ENCODE results near the gene ATPAF1.

Gene ATPAF1

DNA sequence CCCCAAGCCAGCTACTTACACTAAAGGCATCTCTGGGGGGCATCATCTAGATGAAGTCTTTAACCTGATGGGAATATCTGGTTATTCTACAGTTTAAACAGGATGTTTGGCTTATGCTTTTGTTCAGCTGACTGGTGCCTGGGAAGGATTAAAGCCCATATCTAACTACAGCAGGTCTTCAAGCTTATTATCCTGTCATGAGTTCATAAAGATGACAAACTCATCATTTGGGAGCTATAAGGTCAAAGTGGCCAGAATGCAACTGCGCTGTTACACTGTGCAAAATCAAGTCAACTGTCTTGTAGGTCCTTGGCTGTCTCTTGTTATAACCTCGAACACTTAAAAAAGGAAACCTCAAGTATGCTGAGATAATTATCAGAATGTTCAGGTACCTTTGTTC lies 33.0 kb downstream of the ATPAF1 start:
- H3K4me3 ChIP-seq (ENCODE audit: low read depth, low read length), result no peak overlapping the region
- TF ChIP-seq POLR2A (IDR thresholded peaks at IDR 0.05; ENCODE audit: extremely low read depth, insufficient read length) (no peak), MYC (IDR thresholded peaks at IDR 0.05; ENCODE audit: low read depth, low read length) (no peak)
- TF ChIP-seq, protein P1, sequence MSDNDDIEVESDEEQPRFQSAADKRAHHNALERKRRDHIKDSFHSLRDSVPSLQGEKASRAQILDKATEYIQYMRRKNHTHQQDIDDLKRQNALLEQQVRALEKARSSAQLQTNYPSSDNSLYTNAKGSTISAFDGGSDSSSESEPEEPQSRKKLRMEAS (IDR thresholded peaks at IDR 0.05; ENCODE audit: low read depth, low read length), result no peak
- TF ChIP-seq, protein P2, sequence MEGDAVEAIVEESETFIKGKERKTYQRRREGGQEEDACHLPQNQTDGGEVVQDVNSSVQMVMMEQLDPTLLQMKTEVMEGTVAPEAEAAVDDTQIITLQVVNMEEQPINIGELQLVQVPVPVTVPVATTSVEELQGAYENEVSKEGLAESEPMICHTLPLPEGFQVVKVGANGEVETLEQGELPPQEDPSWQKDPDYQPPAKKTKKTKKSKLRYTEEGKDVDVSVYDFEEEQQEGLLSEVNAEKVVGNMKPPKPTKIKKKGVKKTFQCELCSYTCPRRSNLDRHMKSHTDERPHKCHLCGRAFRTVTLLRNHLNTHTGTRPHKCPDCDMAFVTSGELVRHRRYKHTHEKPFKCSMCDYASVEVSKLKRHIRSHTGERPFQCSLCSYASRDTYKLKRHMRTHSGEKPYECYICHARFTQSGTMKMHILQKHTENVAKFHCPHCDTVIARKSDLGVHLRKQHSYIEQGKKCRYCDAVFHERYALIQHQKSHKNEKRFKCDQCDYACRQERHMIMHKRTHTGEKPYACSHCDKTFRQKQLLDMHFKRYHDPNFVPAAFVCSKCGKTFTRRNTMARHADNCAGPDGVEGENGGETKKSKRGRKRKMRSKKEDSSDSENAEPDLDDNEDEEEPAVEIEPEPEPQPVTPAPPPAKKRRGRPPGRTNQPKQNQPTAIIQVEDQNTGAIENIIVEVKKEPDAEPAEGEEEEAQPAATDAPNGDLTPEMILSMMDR (IDR thresholded peaks at IDR 0.05; ENCODE audit: low read depth, low read length), result no peak
- DNase-seq (ENCODE audit: low read depth), result no peak

DNA sequence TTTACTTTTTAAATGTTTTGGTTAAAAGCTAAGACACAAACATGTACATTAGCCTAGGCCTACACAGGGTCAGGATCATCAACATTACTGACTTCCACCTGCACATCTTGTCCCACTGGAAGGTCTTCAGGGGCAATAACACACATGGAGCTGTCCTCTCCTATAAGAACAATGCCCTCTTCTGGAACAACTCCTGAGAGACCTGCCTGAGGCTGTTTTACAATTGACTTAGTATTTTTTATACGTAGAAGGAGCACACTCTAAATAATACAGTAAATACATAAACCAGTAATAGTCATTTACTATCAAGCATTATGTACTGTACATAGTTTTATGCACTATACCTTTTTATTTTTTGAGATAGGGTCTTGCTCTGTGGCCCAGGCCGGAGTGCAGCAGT lies 37.4 kb downstream of the ATPAF1 start:
- no peak for DNase-seq (ENCODE audit: low read depth)

DNA sequence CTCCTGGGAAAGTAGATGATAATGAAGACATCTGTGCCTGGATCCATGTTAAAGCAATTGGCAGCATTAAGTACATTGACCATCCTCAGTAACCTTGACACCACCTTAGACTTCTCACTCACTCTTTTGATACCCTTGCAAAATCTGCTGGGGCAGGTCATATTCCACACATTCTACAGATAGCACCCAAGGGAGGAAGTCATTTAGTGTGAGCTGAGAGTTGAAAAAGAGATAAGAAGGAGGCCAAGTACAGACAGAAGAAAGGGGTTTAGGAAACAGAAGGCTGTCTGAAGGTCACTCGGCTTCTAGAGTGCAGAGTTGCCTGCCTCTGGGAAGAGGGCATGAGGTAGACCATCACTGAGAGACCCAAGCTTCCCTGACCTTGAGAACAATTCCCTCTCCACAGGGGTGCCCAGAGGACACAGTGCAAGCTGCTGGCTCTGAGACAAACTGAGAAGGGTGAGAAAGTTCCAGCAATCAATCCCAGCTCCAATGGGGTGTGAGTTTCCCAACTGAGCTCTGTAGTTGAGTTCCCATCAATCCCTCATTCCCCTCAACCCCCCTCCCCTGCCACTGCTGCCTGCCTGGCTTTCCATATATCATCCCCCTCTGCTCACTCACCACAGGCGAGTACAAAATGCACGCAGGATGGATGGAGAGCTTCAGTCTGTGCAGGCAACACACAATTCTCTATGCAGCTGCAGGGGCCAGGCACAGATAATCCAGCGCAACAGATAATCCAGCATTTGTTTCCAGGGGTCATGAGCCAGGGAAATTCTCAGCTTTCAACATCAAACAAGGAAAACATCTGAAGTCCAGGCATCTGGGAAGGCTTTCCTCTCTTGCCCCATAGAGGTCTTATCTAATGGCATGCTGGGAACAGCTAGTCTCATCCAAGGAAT lies 44.2 kb downstream of the ATPAF1 start:
- TF ChIP-seq, protein P1 (IDR thresholded peaks at IDR 0.05; ENCODE audit: low read depth, low read length), result no peak
- no peak for TF ChIP-seq MYC (IDR thresholded peaks at IDR 0.05; ENCODE audit: low read depth, low read length)
- TF ChIP-seq POLR2A (IDR thresholded peaks at IDR 0.05; ENCODE audit: extremely low read depth, insufficient read length), result no peak
- TF ChIP-seq, protein P2 (IDR thresholded peaks at IDR 0.05; ENCODE audit: low read depth, low read length), result no peak
- H3K4me3 ChIP-seq (ENCODE audit: low read depth, low read length), result no peak overlapping the region
- no peak for DNase-seq (ENCODE audit: low read depth)

More for the DNA sequence above, 37.4 kb downstream of the ATPAF1 start:
- H3K4me3 ChIP-seq (ENCODE audit: low read depth, low read length), result no peak overlapping the region
- no peak for TF ChIP-seq MYC (IDR thresholded peaks at IDR 0.05; ENCODE audit: low read depth, low read length)
- TF ChIP-seq, protein P1 (IDR thresholded peaks at IDR 0.05; ENCODE audit: low read depth, low read length), result no peak
- TF ChIP-seq POLR2A (IDR thresholded peaks at IDR 0.05; ENCODE audit: extremely low read depth, insufficient read length), result no peak
- TF ChIP-seq, protein P2 (IDR thresholded peaks at IDR 0.05; ENCODE audit: low read depth, low read length), result no peak

DNA sequence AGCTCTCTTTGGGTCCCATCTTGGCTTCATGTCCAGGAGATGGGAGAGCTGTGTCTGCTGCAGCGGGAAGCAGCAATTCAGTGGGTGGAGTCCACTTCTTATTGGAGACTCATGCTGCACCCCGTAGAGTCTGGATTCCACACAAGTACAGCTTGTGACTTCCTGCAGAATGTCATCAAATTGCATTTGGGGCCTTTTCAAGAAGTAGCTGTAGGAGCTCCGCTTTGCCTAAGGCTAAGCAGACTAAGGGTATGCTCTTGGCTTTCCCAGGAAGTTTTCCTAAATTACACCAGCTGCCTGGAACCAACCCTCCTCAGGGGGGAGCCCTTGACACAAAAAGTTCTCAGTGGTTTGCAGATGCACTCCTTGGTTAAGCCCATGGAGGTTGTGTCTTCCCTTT lies 45.8 kb downstream of the ATPAF1 start:
- no peak overlapping the region for H3K4me3 ChIP-seq (ENCODE audit: low read depth, low read length)
- TF ChIP-seq, protein P2 (IDR thresholded peaks at IDR 0.05; ENCODE audit: low read depth, low read length), result peak; percentile 29
- TF ChIP-seq, protein P1 (IDR thresholded peaks at IDR 0.05; ENCODE audit: low read depth, low read length), result no peak
- TF ChIP-seq MYC (IDR thresholded peaks at IDR 0.05; ENCODE audit: low read depth, low read length), result no peak
- no peak for TF ChIP-seq POLR2A (IDR thresholded peaks at IDR 0.05; ENCODE audit: extremely low read depth, insufficient read length)
- DNase-seq (ENCODE audit: low read depth), result peak; percentile 25

DNA sequence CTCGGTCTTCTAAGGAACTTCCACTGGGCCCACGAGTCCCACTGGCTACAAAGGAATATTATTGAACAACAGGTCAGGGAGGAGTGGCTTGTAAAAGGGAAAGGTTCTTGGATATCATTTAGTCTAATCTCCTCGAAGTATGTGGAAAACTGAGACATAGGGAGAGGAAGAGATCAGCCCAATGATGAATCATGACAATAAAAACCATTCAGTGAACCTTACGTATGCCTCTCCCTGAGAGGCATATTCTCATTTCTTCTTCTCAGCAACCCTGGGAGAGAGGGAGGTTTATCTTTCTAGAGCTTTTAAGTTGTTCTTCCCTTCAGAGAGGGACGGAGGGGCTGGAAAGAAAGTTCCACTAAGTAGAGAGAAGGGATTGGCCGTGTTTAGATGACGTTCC lies 46.2 kb downstream of the ATPAF1 start:
- H3K4me3 ChIP-seq (ENCODE audit: low read depth, low read length), result no peak overlapping the region
- no peak for DNase-seq (ENCODE audit: low read depth)
- TF ChIP-seq, protein P1 (IDR thresholded peaks at IDR 0.05; ENCODE audit: low read depth, low read length), result no peak
- TF ChIP-seq POLR2A (IDR thresholded peaks at IDR 0.05; ENCODE audit: extremely low read depth, insufficient read length) (no peak), MYC (IDR thresholded peaks at IDR 0.05; ENCODE audit: low read depth, low read length) (no peak)
- TF ChIP-seq, protein P2 (IDR thresholded peaks at IDR 0.05; ENCODE audit: low read depth, low read length), result no peak

All from NB4 (cell line).